ENCODE results near the gene DNTT.

DNA sequence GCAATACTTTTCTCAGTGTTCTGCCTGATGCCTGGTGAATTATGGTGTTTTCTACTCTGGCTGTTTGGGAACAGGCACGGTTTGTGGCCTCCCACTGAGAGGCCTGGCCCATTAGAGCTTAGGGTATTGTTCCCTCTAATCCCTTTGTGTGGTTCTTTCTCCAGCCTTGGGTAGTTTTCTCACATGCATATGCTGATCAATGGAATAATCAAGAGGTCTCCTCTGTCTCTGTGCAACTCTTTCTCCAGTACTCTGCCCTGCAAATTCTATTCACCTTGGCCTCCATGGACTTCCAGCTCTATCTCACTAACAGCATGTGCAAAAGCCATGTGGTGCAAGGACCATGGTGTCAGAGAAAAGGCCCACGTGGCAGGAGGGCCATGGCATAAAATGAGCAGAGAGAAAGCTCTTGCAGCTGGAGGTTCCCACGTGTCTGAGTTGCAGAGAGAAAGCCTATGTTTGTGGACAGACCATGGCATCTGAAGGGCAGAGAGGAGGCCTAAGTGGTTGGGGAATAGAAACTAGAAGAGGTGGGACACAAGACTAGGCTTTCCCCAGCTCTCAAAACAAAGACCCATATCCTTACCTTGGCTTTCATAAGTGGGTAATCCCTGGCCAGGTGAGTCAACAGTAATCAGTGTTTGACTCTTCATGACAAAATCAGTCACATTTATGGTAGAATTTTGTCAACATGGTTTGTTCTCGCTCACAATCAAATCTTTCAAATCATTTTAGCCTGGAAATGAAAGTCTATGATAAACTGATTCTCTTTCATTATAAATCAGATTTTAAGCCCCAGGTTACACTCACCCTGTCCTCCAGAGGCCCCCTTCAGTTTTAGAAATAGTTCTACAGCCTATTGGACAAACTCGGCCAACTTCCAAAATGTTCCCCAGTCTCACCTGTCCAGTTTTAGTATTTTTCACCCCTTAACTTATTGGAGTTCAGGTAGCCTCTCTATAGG lies 37.3 kb downstream of the DNTT start:
- TF ChIP-seq, protein P1, sequence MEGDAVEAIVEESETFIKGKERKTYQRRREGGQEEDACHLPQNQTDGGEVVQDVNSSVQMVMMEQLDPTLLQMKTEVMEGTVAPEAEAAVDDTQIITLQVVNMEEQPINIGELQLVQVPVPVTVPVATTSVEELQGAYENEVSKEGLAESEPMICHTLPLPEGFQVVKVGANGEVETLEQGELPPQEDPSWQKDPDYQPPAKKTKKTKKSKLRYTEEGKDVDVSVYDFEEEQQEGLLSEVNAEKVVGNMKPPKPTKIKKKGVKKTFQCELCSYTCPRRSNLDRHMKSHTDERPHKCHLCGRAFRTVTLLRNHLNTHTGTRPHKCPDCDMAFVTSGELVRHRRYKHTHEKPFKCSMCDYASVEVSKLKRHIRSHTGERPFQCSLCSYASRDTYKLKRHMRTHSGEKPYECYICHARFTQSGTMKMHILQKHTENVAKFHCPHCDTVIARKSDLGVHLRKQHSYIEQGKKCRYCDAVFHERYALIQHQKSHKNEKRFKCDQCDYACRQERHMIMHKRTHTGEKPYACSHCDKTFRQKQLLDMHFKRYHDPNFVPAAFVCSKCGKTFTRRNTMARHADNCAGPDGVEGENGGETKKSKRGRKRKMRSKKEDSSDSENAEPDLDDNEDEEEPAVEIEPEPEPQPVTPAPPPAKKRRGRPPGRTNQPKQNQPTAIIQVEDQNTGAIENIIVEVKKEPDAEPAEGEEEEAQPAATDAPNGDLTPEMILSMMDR (CRISPR knock-in tag; IDR thresholded peaks at IDR 0.05): no peak
- no peak for TF ChIP-seq HNRNPL (IDR thresholded peaks at IDR 0.05; ENCODE audit: low read depth, low read length)
- TF ChIP-seq SUZ12 (IDR thresholded peaks at IDR 0.05; ENCODE audit: low read depth, low read length): no peak
- TF ChIP-seq POLR2A (IDR thresholded peaks at IDR 0.05; ENCODE audit: insufficient read depth in 1 of 2, low read depth in 2 of 2, low read length in 2 of 2): no peak
- TF ChIP-seq, protein P2, sequence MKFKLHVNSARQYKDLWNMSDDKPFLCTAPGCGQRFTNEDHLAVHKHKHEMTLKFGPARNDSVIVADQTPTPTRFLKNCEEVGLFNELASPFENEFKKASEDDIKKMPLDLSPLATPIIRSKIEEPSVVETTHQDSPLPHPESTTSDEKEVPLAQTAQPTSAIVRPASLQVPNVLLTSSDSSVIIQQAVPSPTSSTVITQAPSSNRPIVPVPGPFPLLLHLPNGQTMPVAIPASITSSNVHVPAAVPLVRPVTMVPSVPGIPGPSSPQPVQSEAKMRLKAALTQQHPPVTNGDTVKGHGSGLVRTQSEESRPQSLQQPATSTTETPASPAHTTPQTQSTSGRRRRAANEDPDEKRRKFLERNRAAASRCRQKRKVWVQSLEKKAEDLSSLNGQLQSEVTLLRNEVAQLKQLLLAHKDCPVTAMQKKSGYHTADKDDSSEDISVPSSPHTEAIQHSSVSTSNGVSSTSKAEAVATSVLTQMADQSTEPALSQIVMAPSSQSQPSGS (CRISPR knock-in tag; IDR thresholded peaks at IDR 0.05): no peak
- TF ChIP-seq, protein P3, sequence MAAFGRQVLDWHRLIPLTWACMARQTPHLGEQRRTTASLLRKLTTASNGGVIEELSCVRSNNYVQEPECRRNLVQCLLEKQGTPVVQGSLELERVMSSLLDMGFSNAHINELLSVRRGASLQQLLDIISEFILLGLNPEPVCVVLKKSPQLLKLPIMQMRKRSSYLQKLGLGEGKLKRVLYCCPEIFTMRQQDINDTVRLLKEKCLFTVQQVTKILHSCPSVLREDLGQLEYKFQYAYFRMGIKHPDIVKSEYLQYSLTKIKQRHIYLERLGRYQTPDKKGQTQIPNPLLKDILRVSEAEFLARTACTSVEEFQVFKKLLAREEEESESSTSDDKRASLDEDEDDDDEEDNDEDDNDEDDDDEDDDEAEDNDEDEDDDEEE (CRISPR knock-in tag; IDR thresholded peaks at IDR 0.05): no peak
- TF ChIP-seq PITX1 (CRISPR knock-in tag; IDR thresholded peaks at IDR 0.05): no peak
- no peak for TF ChIP-seq YY1 (IDR thresholded peaks at IDR 0.05; ENCODE audit: insufficient read depth, insufficient replicate concordance, low read depth, low read length)
- TF ChIP-seq, protein P4, sequence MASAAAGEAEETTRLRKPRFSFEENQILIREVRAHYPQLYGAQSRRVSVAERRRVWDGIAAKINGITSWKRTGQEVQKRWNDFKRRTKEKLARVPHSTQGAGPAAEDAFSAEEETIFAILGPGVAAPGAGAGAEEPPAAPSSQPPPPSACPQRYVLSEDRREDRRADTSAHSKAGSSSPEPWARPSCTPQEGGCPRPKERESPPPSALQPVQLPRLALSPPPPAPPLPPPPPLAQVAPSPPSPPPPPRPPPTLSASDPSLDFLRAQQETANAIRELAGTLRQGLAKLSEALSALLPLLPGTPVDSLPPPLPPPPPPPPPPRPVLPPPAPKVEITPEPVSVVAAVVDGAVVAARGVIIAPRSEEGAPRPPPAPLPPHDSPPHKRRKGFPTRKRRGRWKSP (CRISPR knock-in tag; IDR thresholded peaks at IDR 0.05): no peak
- no peak for TF ChIP-seq NFE2L2 (IDR thresholded peaks at IDR 0.05; ENCODE audit: low read length)
